Stomach (tissue), 19 donors: ENCODE data around the gene RELN. TPM values are rescaled to one million over a fixed set of nuclear protein-coding genes. Genes with fewer than 3 reads are reported as not detected.
"Not testable (repeated sequence)": the region's sequence is repeated elsewhere in the genome, so short reads cannot be mapped to it uniquely, and the experiment has no call there.

Experiments
- DNase-seq, 2 donors: peaks; one replicate each; pipeline versions ENCODE4 v3.0.0 to v3.0.0-alpha.2; 2013 to 2019
- H3K27ac ChIP-seq, 5 donors: fragments of 200-600 bp in 4 of 5; sonication (generic) in 4 of 5; one replicate each; pipeline ENCODE4 v1.5.1; 2013 to 2019; ENCODE audit warnings: mild to moderate bottlenecking in 1 of 5, moderate library complexity in 1 of 5
- H3K27me3 ChIP-seq, 3 donors: fragments of 200-600 bp; sonication (generic); one replicate each; pipeline ENCODE4 v1.5.1; 2017 to 2019; ENCODE audit warnings: mixed run types in 1 of 3
- H3K36me3 ChIP-seq, 4 donors: fragments of 200-600 bp; sonication (generic); 1 replicate in 3 of 4; 2 replicates in 1 of 4; pipeline ENCODE4 v1.5.1; 2016 to 2019
- H3K4me1 ChIP-seq, 4 donors: fragments of 200-600 bp; sonication (generic); one replicate each; pipeline ENCODE4 v1.5.1; 2016 to 2019
- H3K4me3 ChIP-seq, 4 donors: fragments of 200-600 bp; sonication (generic) in 3 of 4; one replicate each; pipeline ENCODE4 v1.5.1; 2016 to 2019; ENCODE audit warnings: mild to moderate bottlenecking in 1 of 4
- H3K9me3 ChIP-seq, 4 donors: fragments of 200-600 bp; sonication (generic); one replicate each; pipeline ENCODE4 v1.5.1; 2016 to 2019
- CTCF ChIP-seq, 7 experiments: fragments of 450-650 bp in 4 of 7; fragments of 200-600 bp in 3 of 7; sonication (generic) in 3 of 7; IDR thresholded peaks; one replicate each; pipeline ENCODE4 v1.5.1; 2016 to 2019; ENCODE audit warnings: antibody characterized with exemption in 7 of 7, control low read depth in 2 of 7, mild to moderate bottlenecking in 1 of 7
- EP300 ChIP-seq: sonication (generic); formaldehyde crosslinking; IDR thresholded peaks from one replicate; pipeline ENCODE4 v1.6.1; 2017; ENCODE audit warnings: antibody characterized with exemption
- POLR2A ChIP-seq, 4 donors: fragments of 450-650 bp; IDR thresholded peaks; one replicate each; pipeline ENCODE4 v1.6.1; 2016; ENCODE audit warnings: antibody characterized with exemption in 4 of 4, control low read depth in 2 of 4, mild to moderate bottlenecking in 1 of 4, moderate library complexity in 1 of 4
- POLR2AphosphoS5 ChIP-seq, 3 donors: sonication (generic); formaldehyde crosslinking; IDR thresholded peaks; one replicate each; pipeline ENCODE4 v1.6.1; 2016; ENCODE audit warnings: antibody characterized with exemption in 3 of 3
- WGBS, 5 donors: extraction: QIAGEN DNeasy Blood & Tissue Kit in 3 of 5; methylation state at CpG; one replicate each; pipeline versions ENCODE4 v1.1.5 to v1.1.7; 2013 to 2018; 5-methylcytosine and 5-hydroxymethylcytosine counted together
- intact Hi-C: fragments of 100-400 bp; cut with DNase I; formaldehyde crosslinking; loops from one replicate; pipeline ENCODE4 v1.15.1; 2023; ENCODE audit warnings: low total_unique reads
- long read RNA-seq, 10 donors: transcript quantifications; one replicate each; lab custom pipeline, GENCODE V29; 2026
- polyA plus RNA-seq, 3 donors: library from polyadenylated mRNA; stranded (reverse); fragments of 200-250 nt; gene quantifications; one replicate each; pipeline ENCODE4 v1.2.3, GENCODE V29; 2013
- total RNA-seq, 5 donors: library from RNA; depleted of rRNA; stranded (reverse); fragments of >200 nt; gene quantifications; one replicate each; pipeline versions ENCODE4 v1.1.0 to v1.2.3, GENCODE V29; 2014 to 2016
- donor health status: healthy with polysubstance abuse.
- donor health status: Bipolar disorder and iron deficiency.
- donor health status: healthy.

RELN gene
- total RNA-seq (10 to 100 TPM in 1 of 5 donors, 1 to 10 TPM in 3, under 1 TPM in 1; 0.89 to 14.3 (median 3.5) TPM), polyA plus RNA-seq (1 to 10 TPM in 1 of 3 donors, under 1 TPM in 2; 0.19 to 2.6 (median 0.58) TPM)
- long read RNA-seq, donor 1: 0 reads
- long read RNA-seq, donor 2, partial matches to known transcripts: 7 of 7 reads
- long read RNA-seq, donor 2, other reads (novel, unspliced or antisense): 0 of 7 reads
- long read RNA-seq, donor 3: 0 reads
- long read RNA-seq, donor 4: 0 reads
- long read RNA-seq, donor 5: 0 reads
- long read RNA-seq, donor 6, partial matches to known transcripts: 10 of 10 reads
- long read RNA-seq, donor 6, other reads (novel, unspliced or antisense): 0 of 10 reads
- long read RNA-seq, donor 7: 0 reads
- long read RNA-seq, donor 8: 0 reads
- long read RNA-seq, donor 9: 0 reads
- long read RNA-seq, donor 10: 0 reads

- peak in 1 of 2 donors; percentile 74 for DNase-seq
- 0 to 4% (median 3%) methylated on average over 8 to 89 of the region's 89 CpGs for WGBS, 5 donors
- intact Hi-C loops: no loop called here
- Histone ChIP-seq H3K27ac (peak within 1 kb of the TSS in 2 of 5 donors; percentile 45 to 54), H3K9me3 (no peaks in the 10 kb centered on the region), H3K4me3 (peak within 1 kb of the TSS; percentile 43 to 56 (median 50)), H3K4me1 (peaks cover 12 to 25% (median 19%) of the 10 kb centered on the region in 4 donors), H3K36me3 (no peaks in the 10 kb centered on the region), H3K27me3 (peaks cover 0 to 70% (median 46%) of the 10 kb centered on the region in 3 donors)
- TF ChIP-seq EP300: no peak
- TF ChIP-seq POLR2A (IDR thresholded peaks at IDR 0.05): no peak
- TF ChIP-seq CTCF (IDR thresholded peaks at IDR 0.05): no peak
- no peak for TF ChIP-seq POLR2AphosphoS5 (IDR thresholded peaks at IDR 0.05)
Measured at GRCh38 chr7:103989200-103989784, at the start of gene RELN. Gene RELN (minus strand): TSS chr7:103989658. CDS start chr7:103989356, 302 bp downstream.

GRCh38 chr7:104038136-104038535 lies 48.7 kb upstream of the RELN start:
- intact Hi-C loops: no loop called here
- Histone ChIP-seq H3K9me3 (peaks cover 0 to 15% (median 7%) of the 10 kb centered on the region in 4 donors), H3K27me3 (no peaks in the 10 kb centered on the region), H3K27ac (no peak overlapping the region), H3K4me3 (no peak overlapping the region), H3K4me1 (no peaks in the 10 kb centered on the region), H3K36me3 (no peaks in the 10 kb centered on the region)
- DNase-seq: no peak
- 67 to 81% (median 77%) methylated on average over 2 of the region's 2 CpGs for WGBS, 5 donors
- TF ChIP-seq POLR2A (IDR thresholded peaks at IDR 0.05) (no peak), CTCF (IDR thresholded peaks at IDR 0.05) (no peak), EP300 (no peak), POLR2AphosphoS5 (IDR thresholded peaks at IDR 0.05) (no peak)

GRCh38 chr7:104036889-104037288 lies 47.4 kb upstream of the RELN start:
- not testable (repeated sequence) for DNase-seq
- WGBS, 5 donors: 55 to 72% (median 64%) methylated on average over 3 of the region's 3 CpGs

GRCh38 chr7:104035351-104035750 lies 45.9 kb upstream of the RELN start:
- Histone ChIP-seq H3K36me3 (no peaks in the 10 kb centered on the region), H3K27ac (no peak overlapping the region), H3K27me3 (no peaks in the 10 kb centered on the region), H3K4me1 (no peaks in the 10 kb centered on the region), H3K9me3 (peaks cover 0 to 15% (median 7%) of the 10 kb centered on the region in 4 donors), H3K4me3 (no peak overlapping the region)
- TF ChIP-seq POLR2AphosphoS5 (IDR thresholded peaks at IDR 0.05) (no peak), EP300 (no peak), CTCF (IDR thresholded peaks at IDR 0.05) (no peak), POLR2A (IDR thresholded peaks at IDR 0.05) (no peak)
- intact Hi-C loops: no loop called here
- 40 to 56% (median 45%) methylated on average over 4 of the region's 4 CpGs for WGBS, 5 donors
- no peak for DNase-seq

More at GRCh38 chr7:104036889-104037288, 47.4 kb upstream of the RELN start:
- H3K4me1 ChIP-seq, H3K36me3 ChIP-seq, intact Hi-C loops, H3K4me3 ChIP-seq, H3K27me3 ChIP-seq, H3K27ac ChIP-seq: not testable (repeated sequence)
- peaks cover 0 to 15% (median 7%) of the 10 kb centered on the region in 4 donors for H3K9me3 ChIP-seq
